Trophoblast cell (in vitro differentiated cells and primary cell): ENCODE data around the gene CELSR3.
A peak's percentile ranks its signal among the peaks of the same experiment; 100 is the strongest.

Source experiments
- DNase-seq, 2 donors: peaks; one replicate each; pipeline ENCODE4 v3.0.0-alpha.2; 2016
- H2AFZ ChIP-seq: 2 replicates; pipeline ENCODE4 v1.6.1; 2013; ENCODE audit warnings: low read length, moderate library complexity, mild to moderate bottlenecking; ENCODE audit not compliant: insufficient read depth, poor library complexity
- H2AK5ac ChIP-seq: 2 replicates; pipeline ENCODE4 v1.6.1; 2013; ENCODE audit warnings: mild to moderate bottlenecking, low read length
- H2BK120ac ChIP-seq: 2 replicates; pipeline ENCODE4 v1.6.1; 2013; ENCODE audit warnings: low read length, mild to moderate bottlenecking, moderate library complexity; ENCODE audit not compliant: insufficient read depth, poor library complexity
- H2BK12ac ChIP-seq: 2 replicates; pipeline ENCODE4 v1.6.1; 2013; ENCODE audit warnings: mild to moderate bottlenecking, low read length, moderate library complexity
- H2BK5ac ChIP-seq: 2 replicates; pipeline ENCODE4 v1.6.1; 2013; ENCODE audit warnings: low read length, low read depth, moderate library complexity, mild to moderate bottlenecking; ENCODE audit not compliant: poor library complexity
- H3K14ac ChIP-seq: 2 replicates; pipeline ENCODE4 v1.6.1; 2013; ENCODE audit warnings: mild to moderate bottlenecking, low read length
- H3K18ac ChIP-seq: 2 replicates; pipeline ENCODE4 v1.6.1; 2013; ENCODE audit warnings: mild to moderate bottlenecking, low read length
- H3K23ac ChIP-seq: 2 replicates; pipeline ENCODE4 v1.6.1; 2013; ENCODE audit warnings: low read length
- H3K27ac ChIP-seq: 2 replicates; pipeline ENCODE4 v1.5.1; 2013; ENCODE audit warnings: low read depth, mild to moderate bottlenecking, inconsistent platforms, low read length, moderate library complexity
- H3K27me3 ChIP-seq: 2 replicates; pipeline ENCODE4 v1.6.1; 2013; ENCODE audit warnings: inconsistent platforms, mild to moderate bottlenecking, low read length, moderate library complexity; ENCODE audit not compliant: insufficient read depth
- H3K36me3 ChIP-seq, 2 experiments: 1 replicate in 1 of 2; 2 replicates in 1 of 2; pipeline ENCODE4 v1.6.1; 2013; ENCODE audit warnings: low read length in 2 of 2, mild to moderate bottlenecking in 2 of 2, moderate library complexity in 1 of 2; ENCODE audit not compliant: insufficient read depth in 2 of 2, control insufficient read depth in 1 of 2
- H3K4ac ChIP-seq: 2 replicates; pipeline ENCODE4 v1.6.1; 2013; ENCODE audit warnings: low read depth, mild to moderate bottlenecking, low read length, moderate library complexity
- H3K4me1 ChIP-seq, 2 experiments: 1 replicate in 1 of 2; 2 replicates in 1 of 2; pipeline ENCODE4 v1.6.1; 2013; ENCODE audit warnings: low read length in 2 of 2, mild to moderate bottlenecking in 2 of 2, moderate library complexity in 1 of 2; ENCODE audit not compliant: insufficient read depth in 2 of 2, control insufficient read depth in 1 of 2
- H3K4me2 ChIP-seq: 2 replicates; pipeline ENCODE4 v1.6.1; 2013; ENCODE audit warnings: inconsistent platforms, mild to moderate bottlenecking, low read length, moderate library complexity
- H3K4me3 ChIP-seq: 2 replicates; pipeline ENCODE4 v1.5.1; 2013; ENCODE audit warnings: mild to moderate bottlenecking, low read depth, low read length, inconsistent platforms
- H3K79me1 ChIP-seq: one replicate; pipeline ENCODE4 v1.6.1; 2013; ENCODE audit warnings: low read length
- H3K79me2 ChIP-seq: 2 replicates; pipeline ENCODE4 v1.6.1; 2013; ENCODE audit warnings: low read length, mild to moderate bottlenecking; ENCODE audit not compliant: control insufficient read depth, insufficient read depth, poor library complexity
- H3K9ac ChIP-seq: 2 replicates; pipeline ENCODE4 v1.6.1; 2013; ENCODE audit warnings: mild to moderate bottlenecking, low read length
- H3K9me3 ChIP-seq: 2 replicates; pipeline ENCODE4 v1.6.1; 2013; ENCODE audit warnings: low read depth, mild to moderate bottlenecking, control low read depth, inconsistent platforms, low read length; ENCODE audit not compliant: insufficient read depth
- H4K12ac ChIP-seq: 2 replicates; pipeline ENCODE4 v1.6.1; 2013; ENCODE audit warnings: low read depth, mild to moderate bottlenecking, low read length, moderate library complexity
- H4K8ac ChIP-seq: 2 replicates; pipeline ENCODE4 v1.6.1; 2013; ENCODE audit warnings: low read depth, mild to moderate bottlenecking, low read length, moderate library complexity
- H4K91ac ChIP-seq: one replicate; pipeline ENCODE4 v1.6.1; 2013; ENCODE audit warnings: low read depth, mild to moderate bottlenecking, low read length, moderate library complexity
- WGBS: extraction: QIAGEN DNeasy Blood & Tissue Kit; methylation state at CpG from one replicate; pipeline ENCODE4 v1.1.7; 2013; ENCODE audit warnings: missing lambda C conversion rate; ENCODE audit not compliant: insufficient read length, insufficient coverage; ENCODE audit errors: extremely low coverage; 5-methylcytosine and 5-hydroxymethylcytosine counted together

CELSR3 gene

DNA sequence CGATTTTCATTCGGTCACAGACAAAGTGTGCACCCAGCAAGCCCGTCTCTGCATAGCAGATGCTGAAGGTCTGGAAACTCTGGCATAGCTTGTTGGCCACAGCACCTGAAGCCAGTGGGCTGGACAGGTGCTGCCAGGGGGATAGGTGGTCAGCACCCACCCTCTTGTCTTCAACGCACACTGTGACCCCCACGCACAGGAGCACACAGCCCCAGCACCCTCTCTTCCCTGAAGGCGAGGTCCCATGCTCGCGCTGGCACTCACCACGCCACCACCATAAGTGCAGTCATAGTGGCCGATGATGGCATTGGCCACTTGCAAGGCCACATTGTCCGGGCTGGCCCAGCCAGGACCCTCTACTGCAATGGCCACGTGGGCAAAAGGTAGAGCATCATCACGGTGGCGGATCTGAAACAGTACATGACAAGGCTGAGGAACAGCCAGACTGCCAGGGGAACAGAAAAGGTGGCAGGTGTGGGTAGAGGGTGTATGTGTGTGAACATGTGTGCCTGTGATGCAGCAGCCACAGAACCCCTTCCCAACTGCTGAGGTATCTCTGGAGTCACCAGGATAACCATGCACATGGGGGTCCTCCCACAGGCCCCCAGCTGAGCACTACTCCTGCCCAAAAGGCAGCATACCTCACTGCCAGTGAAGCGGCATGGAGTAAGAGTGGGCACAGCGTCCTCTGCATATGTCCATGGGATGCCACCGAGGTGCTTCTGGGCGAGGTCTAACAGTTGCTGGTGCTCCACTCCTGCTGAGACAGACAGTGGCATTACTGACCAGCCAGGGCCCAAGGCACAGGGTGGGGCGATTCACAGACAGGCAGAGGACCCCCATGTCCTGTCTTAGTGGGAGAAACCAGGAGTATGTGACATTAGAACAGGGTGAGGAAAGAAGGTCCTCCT, 61.7 kb downstream of the CELSR3 start:
- Histone ChIP-seq H3K23ac (no peak overlapping the region), H3K18ac (no peak overlapping the region), H3K79me2 (peaks cover 14% of the 10 kb centered on the region), H4K8ac (no peak overlapping the region), H3K36me3 (peaks cover 80 to 85% of the 10 kb centered on the region in 2 experiments), H2BK120ac (no peak overlapping the region), H3K27me3 (no peaks in the 10 kb centered on the region), H3K27ac (no peak overlapping the region), H3K9me3 (no peaks in the 10 kb centered on the region), H3K4me1 (peaks cover 36 to 38% of the 10 kb centered on the region in 2 experiments), H3K4me3 (no peak overlapping the region), H2BK5ac (no peak overlapping the region), H2AK5ac (no peak overlapping the region), H2AFZ (no peak overlapping the region), H2BK12ac (no peak overlapping the region), H3K4me2 (no peak overlapping the region), H3K9ac (no peak overlapping the region), H3K79me1 (peaks cover 30% of the 10 kb centered on the region), H4K12ac (no peak overlapping the region), H3K4ac (no peak overlapping the region), H4K91ac (no peak overlapping the region), H3K14ac (no peak overlapping the region)
- WGBS = no CpG with 5 or more reads among the region's 19 CpGs
- no peak for DNase-seq

GRCh38 chr3:48599509-48600285, 63.0 kb downstream of the CELSR3 start:
- no peaks in the 10 kb centered on the region for H3K9me3 ChIP-seq
- H2BK12ac ChIP-seq = no peak overlapping the region
- peaks cover 14% of the 10 kb centered on the region for H3K79me2 ChIP-seq
- peaks cover 47 to 49% of the 10 kb centered on the region in 2 experiments for H3K4me1 ChIP-seq
- H2AFZ ChIP-seq = no peak overlapping the region
- H3K4me3 ChIP-seq = no peak overlapping the region
- H4K12ac ChIP-seq = no peak overlapping the region
- no peak overlapping the region for H3K23ac ChIP-seq
- WGBS = no CpG with 5 or more reads among the region's 12 CpGs
- H3K79me1 ChIP-seq = peaks cover 36% of the 10 kb centered on the region
- H3K9ac ChIP-seq = no peak overlapping the region
- no peak overlapping the region for H4K8ac ChIP-seq
- peak overlapping the region; percentile 50 for H2BK120ac ChIP-seq
- no peak overlapping the region for H3K18ac ChIP-seq
- peak overlapping the region; percentile 4 for H3K14ac ChIP-seq
- H3K4me2 ChIP-seq = no peak overlapping the region
- H2BK5ac ChIP-seq = peak overlapping the region; percentile 32
- no peak overlapping the region for H2AK5ac ChIP-seq
- H3K27me3 ChIP-seq = no peaks in the 10 kb centered on the region
- H3K27ac ChIP-seq = peak overlapping the region; percentile 91
- DNase-seq = no peak
- H3K36me3 ChIP-seq = peaks cover 67 to 72% of the 10 kb centered on the region in 2 experiments
- H4K91ac ChIP-seq = peak overlapping the region; percentile 78
- H3K4ac ChIP-seq = no peak overlapping the region

DNA sequence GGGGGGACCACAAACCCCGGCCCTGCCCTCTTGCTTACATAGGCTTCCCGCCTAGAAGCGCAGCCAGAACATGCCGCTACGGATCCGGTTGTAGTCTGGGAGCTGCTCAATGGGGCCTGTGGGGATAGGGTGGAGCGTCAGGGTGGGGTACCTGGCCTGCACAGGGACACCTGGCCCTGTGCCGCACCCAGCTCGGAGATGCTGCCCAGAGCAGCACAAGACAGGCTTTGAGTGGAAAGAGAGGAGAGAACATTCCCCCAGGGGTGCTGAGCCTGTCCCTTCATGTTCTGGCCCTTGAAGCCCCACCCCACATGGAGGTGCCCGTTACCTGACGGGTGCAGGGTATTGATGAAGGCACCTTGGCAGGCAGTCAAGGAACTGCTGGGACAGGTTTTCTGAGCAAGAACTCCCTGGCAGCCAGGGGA, 63.6 kb downstream of the CELSR3 start:
- Histone ChIP-seq H3K14ac (peak overlapping the region; percentile 4), H3K79me1 (peaks cover 42% of the 10 kb centered on the region), H3K27ac (peak overlapping the region; percentile 91), H2AK5ac (peak overlapping the region; percentile 16), H3K9ac (no peak overlapping the region), H3K27me3 (no peaks in the 10 kb centered on the region), H3K36me3 (peaks cover 61 to 66% of the 10 kb centered on the region in 2 experiments), H4K91ac (peak overlapping the region; percentile 78), H3K4ac (no peak overlapping the region), H2BK5ac (peak overlapping the region; percentile 32), H3K23ac (no peak overlapping the region), H3K4me2 (no peak overlapping the region), H2AFZ (no peak overlapping the region), H2BK12ac (peak overlapping the region; percentile 34), H2BK120ac (peak overlapping the region; percentile 50), H3K4me1 (peaks cover 52 to 55% of the 10 kb centered on the region in 2 experiments), H3K9me3 (no peaks in the 10 kb centered on the region), H3K18ac (peak overlapping the region; percentile 3), H3K4me3 (no peak overlapping the region), H4K8ac (no peak overlapping the region), H4K12ac (no peak overlapping the region), H3K79me2 (peaks cover 14% of the 10 kb centered on the region)
- WGBS = no CpG with 5 or more reads among the region's 11 CpGs
- DNase-seq = no peak

DNA sequence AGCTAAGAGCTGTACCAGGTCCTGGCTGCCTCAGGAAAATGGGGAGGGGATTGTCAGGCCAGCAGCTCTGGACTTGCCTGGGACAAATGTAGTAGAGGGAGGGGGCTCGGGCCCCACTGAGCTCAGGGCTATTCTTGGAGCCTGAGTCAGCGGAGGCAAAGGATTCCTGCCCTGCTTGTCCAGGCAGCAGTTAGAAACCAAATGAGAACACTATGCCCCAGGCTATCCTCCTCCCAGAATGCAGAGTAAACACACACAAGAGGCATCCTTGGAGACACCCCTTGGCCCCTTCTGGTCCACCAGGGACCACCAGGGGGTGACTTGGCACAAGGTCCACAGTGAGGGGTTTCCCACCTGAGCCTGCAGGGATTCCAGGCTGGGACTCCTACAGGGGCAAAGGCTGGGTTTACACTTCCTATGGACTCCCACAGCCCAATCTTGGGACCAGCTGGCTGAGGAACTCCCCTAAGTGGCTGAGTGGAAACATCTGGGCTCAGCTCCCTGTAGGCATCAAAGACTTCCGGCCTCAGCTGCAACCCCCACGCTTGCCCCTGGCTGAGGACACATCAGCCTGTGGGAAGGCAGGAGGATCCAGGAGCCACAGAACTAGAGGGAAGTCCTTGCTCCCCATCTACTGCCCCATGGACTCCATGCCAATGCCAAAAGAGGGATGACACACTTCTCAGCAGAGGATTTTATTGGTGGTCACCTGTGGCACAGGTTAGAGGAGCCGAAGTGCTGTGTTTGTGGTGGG, 64.2 kb downstream of the CELSR3 start:
- Histone ChIP-seq H3K23ac (no peak overlapping the region), H4K12ac (no peak overlapping the region), H3K4ac (no peak overlapping the region), H3K4me2 (peak overlapping the region; percentile 35), H2AK5ac (peak overlapping the region; percentile 16), H3K9me3 (no peaks in the 10 kb centered on the region), H3K14ac (peak overlapping the region; percentile 86), H3K4me3 (no peak overlapping the region), H3K27me3 (no peaks in the 10 kb centered on the region), H3K9ac (no peak overlapping the region), H2BK5ac (peak overlapping the region; percentile 87), H3K4me1 (peaks cover 52 to 55% of the 10 kb centered on the region in 2 experiments), H3K36me3 (peaks cover 55 to 61% of the 10 kb centered on the region in 2 experiments), H2AFZ (no peak overlapping the region), H3K27ac (peak overlapping the region; percentile 93), H3K18ac (peak overlapping the region; percentile 83), H2BK12ac (peak overlapping the region; percentile 34), H2BK120ac (peak overlapping the region; percentile 88), H3K79me1 (peaks cover 42% of the 10 kb centered on the region), H3K79me2 (peaks cover 14% of the 10 kb centered on the region), H4K91ac (peak overlapping the region; percentile 79), H4K8ac (peak overlapping the region; percentile 17)
- WGBS = no CpG with 5 or more reads among the region's 5 CpGs
- peak; percentile 82 to 91 for DNase-seq
